HFFc6 (cell line): ENCODE results near the gene NANOGP8. TPM values are rescaled to one million over a fixed set of nuclear protein-coding genes. Genes with fewer than 3 reads are reported as not detected.

Experiments used
- DNase-seq: peaks from one replicate; pipeline ENCODE4 v3.0.0-alpha.2; 2018
- H3K27ac Mint-ChIP-seq: 2 replicates; pipeline ENCODE4 v1.8.0; 2020; ENCODE audit warnings: mild to moderate bottlenecking, mixed read lengths
- H3K27me3 Mint-ChIP-seq: 2 replicates; pipeline ENCODE4 v1.8.0; 2021; ENCODE audit warnings: mild to moderate bottlenecking, moderate library complexity, mixed read lengths; ENCODE audit not compliant: insufficient read depth
- H3K36me3 Mint-ChIP-seq: 2 replicates; pipeline ENCODE4 v1.8.0; 2021; ENCODE audit warnings: low read depth, mixed read lengths
- H3K4me1 Mint-ChIP-seq: 2 replicates; pipeline ENCODE4 v1.8.0; 2020; ENCODE audit warnings: low read depth, mixed read lengths
- H3K4me3 Mint-ChIP-seq: 2 replicates; pipeline ENCODE4 v1.8.0; 2020; ENCODE audit warnings: mild to moderate bottlenecking, moderate library complexity, mixed read lengths
- H3K9me3 Mint-ChIP-seq: 2 replicates; pipeline ENCODE4 v1.8.0; 2020; ENCODE audit warnings: mild to moderate bottlenecking, mixed read lengths
- total RNA-seq, 6 experiments: library from RNA; stranded (reverse); fragmentation: NEBNext Ultra II Directional; extraction: Animal tissue kit (Norgen Biotek cat#: 25700); gene quantifications; 2 replicates in 1 of 6; 3 replicates in 5 of 6; pipeline ENCODE4 v1.2.3, GENCODE V29; 2021
- TF ChIP-seq, protein P1 (sequence below): fragments of 200-600 bp; sonication (generic); IDR thresholded peaks from 2 replicates; pipeline ENCODE4 v1.5.0; 2021; ENCODE audit warnings: antibody characterized with exemption, mild to moderate bottlenecking

Gene NANOGP8
- total RNA-seq, 6 experiments from 2014 or later: not detected

DNA sequence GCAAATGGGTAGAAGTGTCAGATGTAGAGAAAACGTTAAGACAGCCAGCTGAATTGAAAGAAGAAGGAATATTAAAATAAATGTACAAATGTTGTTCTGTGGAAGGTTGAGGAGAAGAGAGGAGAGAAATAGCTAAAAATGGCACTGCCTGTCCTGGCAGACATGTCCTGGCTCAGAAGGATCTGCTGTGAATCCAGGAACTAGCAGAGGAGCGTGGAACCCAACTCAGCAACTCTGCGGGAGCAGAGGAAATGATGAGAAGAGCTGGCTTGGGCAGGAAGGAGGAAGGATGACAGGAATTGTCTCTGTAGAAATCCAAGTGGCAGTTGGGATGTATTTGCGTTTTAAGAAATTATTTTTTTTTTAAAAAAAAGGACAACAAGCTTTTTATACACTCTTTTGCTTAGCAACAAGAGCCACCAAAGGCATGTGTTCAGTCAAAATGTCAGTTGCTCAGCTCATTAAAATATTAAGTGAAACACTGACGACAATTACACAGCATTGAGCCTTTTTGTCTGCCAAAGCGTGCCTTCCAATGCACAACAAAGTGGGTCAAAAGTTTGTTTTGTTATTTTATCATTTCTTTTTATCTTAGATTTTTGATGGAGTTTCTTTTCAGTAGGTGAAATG is 16.1 kb downstream of the NANOGP8 start:
- H3K27me3 Mint-ChIP-seq: peaks cover 7% of the 10 kb centered on the region
- no peak for DNase-seq
- TF ChIP-seq, protein P1, sequence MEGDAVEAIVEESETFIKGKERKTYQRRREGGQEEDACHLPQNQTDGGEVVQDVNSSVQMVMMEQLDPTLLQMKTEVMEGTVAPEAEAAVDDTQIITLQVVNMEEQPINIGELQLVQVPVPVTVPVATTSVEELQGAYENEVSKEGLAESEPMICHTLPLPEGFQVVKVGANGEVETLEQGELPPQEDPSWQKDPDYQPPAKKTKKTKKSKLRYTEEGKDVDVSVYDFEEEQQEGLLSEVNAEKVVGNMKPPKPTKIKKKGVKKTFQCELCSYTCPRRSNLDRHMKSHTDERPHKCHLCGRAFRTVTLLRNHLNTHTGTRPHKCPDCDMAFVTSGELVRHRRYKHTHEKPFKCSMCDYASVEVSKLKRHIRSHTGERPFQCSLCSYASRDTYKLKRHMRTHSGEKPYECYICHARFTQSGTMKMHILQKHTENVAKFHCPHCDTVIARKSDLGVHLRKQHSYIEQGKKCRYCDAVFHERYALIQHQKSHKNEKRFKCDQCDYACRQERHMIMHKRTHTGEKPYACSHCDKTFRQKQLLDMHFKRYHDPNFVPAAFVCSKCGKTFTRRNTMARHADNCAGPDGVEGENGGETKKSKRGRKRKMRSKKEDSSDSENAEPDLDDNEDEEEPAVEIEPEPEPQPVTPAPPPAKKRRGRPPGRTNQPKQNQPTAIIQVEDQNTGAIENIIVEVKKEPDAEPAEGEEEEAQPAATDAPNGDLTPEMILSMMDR: no peak
- H3K36me3 Mint-ChIP-seq: no peaks in the 10 kb centered on the region
- H3K4me1 Mint-ChIP-seq: peaks cover 19% of the 10 kb centered on the region
- peak overlapping the region; percentile 40; the same call in 1 of the 2 replicates for H3K4me3 Mint-ChIP-seq
- H3K27ac Mint-ChIP-seq: no peak overlapping the region; the same call in 1 of the 2 replicates
- no peaks in the 10 kb centered on the region for H3K9me3 Mint-ChIP-seq

DNA sequence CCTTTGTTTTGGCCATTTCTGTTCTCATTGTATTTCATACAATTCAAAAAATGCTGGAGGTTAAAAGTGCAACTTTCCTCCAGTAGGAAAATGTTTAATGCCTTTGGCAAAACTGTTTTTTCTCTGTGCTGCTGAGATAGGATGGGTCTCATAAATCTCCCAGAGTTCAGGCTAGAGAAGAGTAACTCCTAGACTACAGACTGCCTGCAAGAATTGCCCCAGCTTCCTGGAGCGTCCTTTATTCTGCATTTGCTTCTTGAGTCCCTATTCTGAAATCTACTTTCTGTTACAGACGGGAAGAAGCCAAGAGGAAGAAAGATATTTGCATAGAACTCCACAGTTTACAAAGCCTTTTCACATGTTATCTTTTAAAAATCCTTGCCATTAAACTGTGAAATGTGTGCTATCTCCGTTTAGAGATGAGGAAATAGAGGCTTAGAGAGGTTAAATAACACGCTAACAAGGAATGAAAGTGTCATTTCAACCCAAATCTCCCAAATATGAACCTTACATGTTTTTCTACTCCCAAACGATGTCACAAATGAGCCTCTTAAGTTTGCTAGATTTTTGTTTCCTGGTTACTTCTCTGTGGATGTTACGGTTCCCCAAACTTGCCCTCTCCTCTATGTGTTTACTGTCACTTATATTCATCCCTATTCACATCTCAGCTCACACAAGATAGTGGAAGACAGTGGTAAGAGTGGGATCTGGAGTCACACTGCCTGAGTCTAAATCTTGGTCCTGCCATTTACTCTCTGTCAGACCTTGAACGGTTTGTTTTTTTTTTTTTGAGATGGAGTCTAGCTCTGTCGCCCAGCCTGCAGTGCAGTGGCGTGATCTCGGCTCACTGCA is 17.4 kb downstream of the NANOGP8 start:
- TF ChIP-seq, protein P1: no peak
- Mint-ChIP-seq H3K4me1 (peaks cover 20% of the 10 kb centered on the region), H3K4me3 (peak overlapping the region; percentile 16), H3K36me3 (no peaks in the 10 kb centered on the region), H3K27me3 (peaks cover 5% of the 10 kb centered on the region; the same call in 1 of the 2 replicates), H3K9me3 (no peaks in the 10 kb centered on the region), H3K27ac (no peak overlapping the region)
- DNase-seq: no peak

DNA sequence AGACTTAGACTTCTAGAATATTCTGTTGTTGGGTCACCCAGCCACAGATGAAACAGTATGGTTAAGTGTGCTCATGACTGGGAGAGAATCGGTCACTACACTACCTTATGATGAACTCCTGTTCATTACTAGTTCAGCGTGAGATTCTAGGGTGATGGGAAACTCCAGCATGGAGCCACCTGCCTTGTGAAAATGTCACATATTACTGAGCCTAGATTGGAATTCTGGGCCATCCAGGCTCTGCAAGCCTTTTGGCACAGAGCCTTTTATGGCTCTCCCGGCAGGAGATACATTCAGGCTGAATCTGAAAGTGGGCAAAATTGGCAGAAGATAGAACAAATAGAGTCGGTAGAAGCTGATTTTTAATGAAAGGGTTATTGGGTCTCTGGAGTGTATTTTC is 19.0 kb downstream of the NANOGP8 start:
- DNase-seq: no peak
- TF ChIP-seq, protein P1: no peak
- no peaks in the 10 kb centered on the region for H3K9me3 Mint-ChIP-seq
- H3K36me3 Mint-ChIP-seq: no peaks in the 10 kb centered on the region
- H3K27ac Mint-ChIP-seq: no peak overlapping the region
- no peak overlapping the region for H3K4me3 Mint-ChIP-seq
- H3K27me3 Mint-ChIP-seq: peaks cover 7% of the 10 kb centered on the region; the same call in 1 of the 2 replicates
- peaks cover 36% of the 10 kb centered on the region for H3K4me1 Mint-ChIP-seq

DNA sequence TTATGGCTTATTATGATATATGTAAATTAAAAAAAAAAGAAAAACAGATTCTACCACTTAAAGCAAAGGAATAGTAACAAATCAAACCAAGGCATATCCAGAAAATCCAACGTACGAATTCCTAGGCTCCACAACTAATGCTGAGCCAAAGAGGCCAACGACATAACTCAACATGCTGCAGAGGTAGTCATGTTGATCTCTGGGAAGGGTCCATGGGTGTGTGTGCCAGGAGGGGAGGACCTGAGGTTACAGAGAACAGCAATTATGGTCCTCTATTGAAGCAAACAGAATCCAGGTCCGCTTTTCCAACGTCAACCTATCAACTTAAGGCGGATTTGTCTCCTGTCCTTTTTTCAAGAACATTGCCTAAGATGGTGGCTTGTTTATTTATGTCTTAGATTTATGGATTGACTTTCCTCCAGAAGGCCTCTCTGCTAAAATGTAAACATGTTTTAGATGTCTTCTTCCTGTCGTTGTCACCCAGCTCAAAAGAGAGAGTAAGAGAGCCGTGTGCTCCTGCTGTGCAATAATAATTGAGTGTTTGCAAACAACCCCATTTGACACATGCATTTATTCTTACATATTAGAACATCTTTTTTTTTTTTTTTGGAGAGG is 20.4 kb downstream of the NANOGP8 start:
- TF ChIP-seq, protein P1: no peak
- Mint-ChIP-seq H3K27ac (no peak overlapping the region), H3K9me3 (no peaks in the 10 kb centered on the region), H3K36me3 (no peaks in the 10 kb centered on the region), H3K4me1 (peaks cover 44% of the 10 kb centered on the region), H3K27me3 (peaks cover 8% of the 10 kb centered on the region; the same call in 1 of the 2 replicates), H3K4me3 (no peak overlapping the region)
- DNase-seq: no peak

DNA sequence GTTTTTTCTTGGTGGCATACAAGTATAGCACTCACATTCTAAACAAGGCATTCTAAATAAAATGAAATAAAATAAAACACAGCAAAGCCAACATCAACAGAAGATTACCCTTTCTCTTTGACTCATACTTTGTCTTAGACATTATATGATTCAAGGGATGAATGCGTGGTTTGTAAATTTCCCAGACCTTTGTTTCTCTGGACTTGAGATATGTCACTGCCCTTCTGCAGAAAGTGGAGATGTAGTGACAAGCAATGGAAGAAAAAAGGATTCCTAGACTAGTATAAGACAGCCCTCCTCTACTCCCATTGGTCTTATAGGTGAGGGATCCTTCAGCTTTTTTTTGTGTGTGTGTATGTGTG is 22.4 kb downstream of the NANOGP8 start:
- Mint-ChIP-seq H3K4me3 (no peak overlapping the region), H3K9me3 (no peaks in the 10 kb centered on the region), H3K27me3 (peaks cover 8% of the 10 kb centered on the region; the same call in 1 of the 2 replicates), H3K27ac (no peak overlapping the region), H3K4me1 (peaks cover 34% of the 10 kb centered on the region), H3K36me3 (no peaks in the 10 kb centered on the region)
- no peak for DNase-seq
- TF ChIP-seq, protein P1: no peak
